Measurements from ENCODE around the gene SMIM24.

- TF ChIP-seq POLR2A (IDR thresholded peaks at IDR 0.05) (no peak), CTCF (IDR thresholded peaks at IDR 0.05 in 4 of 5, conservative IDR thresholded peaks at IDR 0.05 in 1 of 5) (no peak)
Measured at GRCh38 chr19:3466635-3467034, 13.7 kb downstream of the SMIM24 start.

Data from gastrocnemius medialis (tissue), 4 donors.